ENCODE measurements around the gene LRRC45.

LRRC45 gene

DNA sequence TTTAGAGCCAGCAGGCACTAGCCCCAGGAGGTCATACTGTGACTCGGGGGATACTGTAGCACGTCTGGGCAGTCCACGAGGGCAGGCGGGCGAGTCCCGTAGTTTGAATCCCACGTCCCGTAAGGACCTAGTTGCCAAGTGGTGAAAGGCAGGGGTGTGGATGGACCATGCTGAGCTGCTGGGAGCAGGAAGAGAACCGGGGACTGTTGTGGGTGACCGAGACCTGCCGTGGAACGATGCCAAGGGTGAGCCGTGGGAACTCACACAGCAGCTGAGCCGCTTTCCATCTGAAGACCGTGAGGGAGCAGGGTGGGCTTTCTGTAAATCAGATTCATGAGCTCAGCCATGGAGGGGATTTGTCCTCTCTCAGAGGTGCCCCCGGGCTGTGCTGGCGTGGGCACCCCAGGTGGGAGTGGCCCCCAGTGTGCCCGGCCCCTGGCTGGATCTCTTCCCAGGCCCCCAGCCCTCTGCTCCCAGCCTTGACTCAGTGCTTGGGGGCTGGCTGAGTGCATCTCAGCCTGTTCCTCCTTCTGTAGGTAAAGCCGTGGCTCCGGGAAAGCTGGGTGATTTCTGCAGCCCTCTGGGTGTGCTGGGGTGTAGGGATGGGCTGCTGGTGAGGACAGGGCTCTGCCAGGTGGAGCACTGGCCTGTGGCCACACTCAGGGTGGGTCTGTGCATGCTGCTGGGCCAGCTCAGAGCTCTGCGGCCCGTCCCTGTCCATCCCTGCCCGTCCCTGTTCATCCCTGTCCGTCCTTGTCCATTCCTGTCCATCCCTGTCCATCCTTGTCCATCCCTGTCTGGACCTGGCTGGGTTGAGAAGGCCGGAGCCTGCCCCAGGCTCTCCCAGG, 32.0 kb upstream of the LRRC45 start:
- Histone ChIP-seq H3K9ac (ENCODE audit: low read depth, low read length) (no peak overlapping the region), H3K79me2 (ENCODE audit: insufficient read depth, low read length) (peaks cover 8% of the 10 kb centered on the region; the same call in 1 of the 2 replicates), H4K20me1 (ENCODE audit: insufficient read depth, low read length) (peaks cover 21% of the 10 kb centered on the region; the same call in 1 of the 2 replicates), H2AFZ (ENCODE audit: low read depth, low read length) (no peak overlapping the region), H3K4me2 (ENCODE audit: insufficient read depth, low read length) (no peak overlapping the region), H3K27ac (ENCODE audit: low read length) (no peak overlapping the region), H3K27me3 (ENCODE audit: insufficient read depth, low read length, poor library complexity) (no peaks in the 10 kb centered on the region), H3K4me1 (ENCODE audit: insufficient read depth, low read length) (no peaks in the 10 kb centered on the region), H3K4me3 (ENCODE audit: low read depth in 1 of 2, low read length in 2 of 2) (no peak overlapping the region), H3K36me3 (ENCODE audit: insufficient read depth, low read length) (peaks cover 6% of the 10 kb centered on the region), H3K9me3 (ENCODE audit: insufficient read depth, low read length, severe bottlenecking) (no peaks in the 10 kb centered on the region)
- no peak for TF ChIP-seq EZH2 (IDR thresholded peaks at IDR 0.05; ENCODE audit: borderline replicate concordance, low read depth, low read length, severe bottlenecking)
- DNase-seq (no peak), ATAC-seq (ENCODE audit: insufficient read depth, low read depth) (0 out of 3 replicates have a peak, but pooled peaks have one; percentile 29)

DNA sequence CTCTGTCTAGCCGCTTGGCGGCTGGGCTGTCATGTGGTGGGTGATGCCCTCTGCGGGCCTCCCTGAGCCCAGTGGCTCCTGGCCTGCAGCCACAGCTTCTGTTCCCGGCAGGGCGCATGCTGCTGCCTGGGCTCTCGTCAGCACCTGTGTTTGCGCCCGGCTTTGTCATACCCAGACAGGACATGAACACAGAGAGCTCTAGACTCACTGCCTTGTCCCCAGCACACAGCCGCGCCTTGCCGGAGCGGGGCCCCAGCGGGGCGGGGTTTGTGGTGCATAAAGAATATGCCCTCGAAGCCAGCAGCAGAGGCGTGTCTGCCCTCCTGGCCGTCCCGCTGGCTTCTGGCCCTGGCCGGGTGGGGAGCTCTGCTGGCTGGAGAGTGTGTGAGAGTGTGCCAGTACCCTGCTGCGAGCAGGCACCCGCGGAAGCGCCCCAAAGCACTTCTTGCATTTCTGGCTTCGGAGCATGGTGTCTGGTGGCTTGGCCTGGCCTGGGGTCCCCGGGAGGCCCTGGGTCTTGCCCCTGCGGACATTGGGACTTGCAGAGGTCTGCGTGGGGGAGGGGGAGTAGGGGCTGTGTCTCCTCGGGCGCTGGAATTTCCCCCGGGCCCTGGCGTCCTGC, 31.3 kb upstream of the LRRC45 start:
- H4K20me1 ChIP-seq (ENCODE audit: insufficient read depth, low read length): peaks cover 18% of the 10 kb centered on the region; the same call in 1 of the 2 replicates
- no peak overlapping the region for H2AFZ ChIP-seq (ENCODE audit: low read depth, low read length)
- ATAC-seq (ENCODE audit: insufficient read depth, low read depth) (peak; percentile 31; the same call in 1 of the 3 replicates), DNase-seq (no peak)
- no peaks in the 10 kb centered on the region for H3K27me3 ChIP-seq (ENCODE audit: insufficient read depth, low read length, poor library complexity)
- H3K79me2 ChIP-seq (ENCODE audit: insufficient read depth, low read length): peaks cover 8% of the 10 kb centered on the region; the same call in 1 of the 2 replicates
- no peak overlapping the region for H3K27ac ChIP-seq (ENCODE audit: low read length)
- no peak overlapping the region for H3K9ac ChIP-seq (ENCODE audit: low read depth, low read length)
- H3K9me3 ChIP-seq (ENCODE audit: insufficient read depth, low read length, severe bottlenecking): no peaks in the 10 kb centered on the region
- H3K4me1 ChIP-seq (ENCODE audit: insufficient read depth, low read length): no peaks in the 10 kb centered on the region
- H3K36me3 ChIP-seq (ENCODE audit: insufficient read depth, low read length): no peaks in the 10 kb centered on the region; the same call in 1 of the 2 replicates
- no peak overlapping the region for H3K4me2 ChIP-seq (ENCODE audit: insufficient read depth, low read length)
- H3K4me3 ChIP-seq (ENCODE audit: low read depth in 1 of 2, low read length in 2 of 2): no peak overlapping the region
- TF ChIP-seq, protein P1, sequence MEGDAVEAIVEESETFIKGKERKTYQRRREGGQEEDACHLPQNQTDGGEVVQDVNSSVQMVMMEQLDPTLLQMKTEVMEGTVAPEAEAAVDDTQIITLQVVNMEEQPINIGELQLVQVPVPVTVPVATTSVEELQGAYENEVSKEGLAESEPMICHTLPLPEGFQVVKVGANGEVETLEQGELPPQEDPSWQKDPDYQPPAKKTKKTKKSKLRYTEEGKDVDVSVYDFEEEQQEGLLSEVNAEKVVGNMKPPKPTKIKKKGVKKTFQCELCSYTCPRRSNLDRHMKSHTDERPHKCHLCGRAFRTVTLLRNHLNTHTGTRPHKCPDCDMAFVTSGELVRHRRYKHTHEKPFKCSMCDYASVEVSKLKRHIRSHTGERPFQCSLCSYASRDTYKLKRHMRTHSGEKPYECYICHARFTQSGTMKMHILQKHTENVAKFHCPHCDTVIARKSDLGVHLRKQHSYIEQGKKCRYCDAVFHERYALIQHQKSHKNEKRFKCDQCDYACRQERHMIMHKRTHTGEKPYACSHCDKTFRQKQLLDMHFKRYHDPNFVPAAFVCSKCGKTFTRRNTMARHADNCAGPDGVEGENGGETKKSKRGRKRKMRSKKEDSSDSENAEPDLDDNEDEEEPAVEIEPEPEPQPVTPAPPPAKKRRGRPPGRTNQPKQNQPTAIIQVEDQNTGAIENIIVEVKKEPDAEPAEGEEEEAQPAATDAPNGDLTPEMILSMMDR (IDR thresholded peaks at IDR 0.05; ENCODE audit: borderline replicate concordance, extremely low read depth, low read length, poor library complexity, severe bottlenecking): no peak
- TF ChIP-seq EZH2 (IDR thresholded peaks at IDR 0.05; ENCODE audit: borderline replicate concordance, low read depth, low read length, severe bottlenecking): no peak

DNA sequence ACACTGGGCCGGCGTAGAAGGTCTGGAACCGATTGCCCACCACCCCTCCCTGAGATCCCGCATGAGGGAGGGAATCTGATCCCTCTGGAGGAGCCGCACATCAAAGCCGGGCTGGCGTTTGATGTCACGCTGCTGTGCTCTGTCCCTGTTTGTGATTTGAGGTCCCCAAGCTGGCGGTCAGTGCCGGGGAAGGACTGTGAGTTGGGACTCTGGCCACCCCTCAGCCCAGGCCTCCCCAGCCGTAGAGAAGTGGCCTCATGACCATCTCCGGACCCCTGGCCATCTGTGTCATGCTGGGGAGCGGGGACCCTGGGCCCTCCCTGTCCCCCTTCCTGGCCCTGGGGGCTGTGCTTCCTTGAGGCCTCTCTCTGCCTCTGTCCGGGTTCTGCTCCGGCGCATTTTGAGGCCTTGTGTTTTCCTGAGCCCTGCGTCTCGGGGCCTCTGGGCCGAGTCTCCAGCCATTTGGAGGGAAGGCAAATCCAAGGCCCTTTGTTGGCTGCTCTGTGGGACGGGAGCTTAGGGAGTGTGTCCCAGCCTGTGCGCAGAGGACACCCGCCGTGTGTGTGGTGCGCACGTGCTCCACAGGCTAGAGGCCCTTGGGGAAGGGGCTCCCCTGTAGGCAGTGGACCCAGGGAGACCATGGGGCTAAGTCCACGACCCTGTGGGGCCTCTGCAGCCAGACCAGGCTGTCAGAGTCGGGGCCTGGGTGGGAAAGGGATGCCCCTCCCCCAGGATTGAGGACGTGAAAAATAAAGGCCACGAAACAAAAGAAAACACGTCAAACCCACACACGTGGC, 30.6 kb upstream of the LRRC45 start:
- H3K4me2 ChIP-seq (ENCODE audit: insufficient read depth, low read length): no peak overlapping the region
- H3K4me1 ChIP-seq (ENCODE audit: insufficient read depth, low read length): no peaks in the 10 kb centered on the region
- no peak for TF ChIP-seq EZH2 (IDR thresholded peaks at IDR 0.05; ENCODE audit: borderline replicate concordance, low read depth, low read length, severe bottlenecking)
- TF ChIP-seq, protein P1 (IDR thresholded peaks at IDR 0.05; ENCODE audit: borderline replicate concordance, extremely low read depth, low read length, poor library complexity, severe bottlenecking): no peak
- H3K27me3 ChIP-seq (ENCODE audit: insufficient read depth, low read length, poor library complexity): no peaks in the 10 kb centered on the region
- no peaks in the 10 kb centered on the region; the same call in 1 of the 2 replicates for H3K36me3 ChIP-seq (ENCODE audit: insufficient read depth, low read length)
- no peak overlapping the region for H2AFZ ChIP-seq (ENCODE audit: low read depth, low read length)
- peaks cover 8% of the 10 kb centered on the region; the same call in 1 of the 2 replicates for H3K79me2 ChIP-seq (ENCODE audit: insufficient read depth, low read length)
- H4K20me1 ChIP-seq (ENCODE audit: insufficient read depth, low read length): peaks cover 18% of the 10 kb centered on the region; the same call in 1 of the 2 replicates
- no peaks in the 10 kb centered on the region for H3K9me3 ChIP-seq (ENCODE audit: insufficient read depth, low read length, severe bottlenecking)
- no peak overlapping the region for H3K27ac ChIP-seq (ENCODE audit: low read length)
- H3K4me3 ChIP-seq (ENCODE audit: low read depth in 1 of 2, low read length in 2 of 2): no peak overlapping the region
- H3K9ac ChIP-seq (ENCODE audit: low read depth, low read length): no peak overlapping the region
- no peak for ATAC-seq (ENCODE audit: insufficient read depth, low read depth)
- DNase-seq: no peak

All from DND-41 (cell line).